CD4-positive, alpha-beta T cell (primary cell): ENCODE results near the gene PEX10. TPM values are rescaled to one million over a fixed set of nuclear protein-coding genes. Genes with fewer than 3 reads are reported as not detected.

ENCODE experiments used
- ATAC-seq: fragments of 200-7000 bp; cut with Tn5 transposase; one replicate; pipeline ENCODE4 v1.10.0; 2022; ENCODE audit warnings: mild to moderate bottlenecking; ENCODE audit not compliant: poor library complexity
- CTCF ChIA-PET: fragments of 350-600 bp; sonication (Branson Sonifier 250); formaldehyde crosslinking; loops from one replicate; lab custom pipeline; 2021; ENCODE audit warnings: antibody characterized with exemption, inconsistent platforms; lab: Charles Lee
- POLR2A ChIA-PET: fragments of 350-600 bp; sonication (Branson Sonifier 250); formaldehyde crosslinking; loops from one replicate; lab custom pipeline; 2021; ENCODE audit warnings: antibody characterized with exemption, inconsistent platforms; lab: Charles Lee
- DNase-seq, 14 experiments: peaks; one replicate each; pipeline ENCODE4 v3.0.0-alpha.2; 2013 to 2020; ENCODE audit warnings: mixed read lengths in 2 of 14
- H3K27ac ChIP-seq, 2 donors: one replicate each; pipeline versions ENCODE4 v1.5.1 to v1.7.0; 2013; ENCODE audit warnings: low read length in 2 of 2, low read depth in 1 of 2, mild to moderate bottlenecking in 1 of 2
- H3K27me3 ChIP-seq, 2 experiments: 1 replicate in 1 of 2; 2 replicates in 1 of 2; pipeline versions ENCODE4 v1.6.1 to v1.7.0; 2013; ENCODE audit warnings: low read length in 2 of 2, control low read depth in 1 of 2, mild to moderate bottlenecking in 1 of 2, moderate library complexity in 1 of 2; ENCODE audit not compliant: insufficient read depth in 2 of 2, control insufficient read depth in 1 of 2
- H3K36me3 ChIP-seq: one replicate; pipeline ENCODE4 v1.6.1; 2013; ENCODE audit warnings: low read length, control low read depth; ENCODE audit not compliant: insufficient read depth
- H3K4me1 ChIP-seq: one replicate; pipeline ENCODE4 v1.6.1; 2013; ENCODE audit warnings: low read length, control low read depth; ENCODE audit not compliant: insufficient read depth
- H3K4me3 ChIP-seq: one replicate; pipeline ENCODE4 v1.5.1; 2013; ENCODE audit warnings: mild to moderate bottlenecking, low read length, moderate library complexity
- H3K9me3 ChIP-seq, 2 experiments: 1 replicate in 1 of 2; 2 replicates in 1 of 2; pipeline versions ENCODE4 v1.6.1 to v1.7.0; 2013; ENCODE audit warnings: low read length in 2 of 2, mild to moderate bottlenecking in 2 of 2, control low read depth in 1 of 2, moderate library complexity in 1 of 2; ENCODE audit not compliant: control insufficient read depth in 1 of 2, insufficient read depth in 1 of 2
- H3K27ac Mint-ChIP-seq: one replicate; pipeline ENCODE4 v1.8.0; 2020; ENCODE audit warnings: mixed read lengths
- H3K27me3 Mint-ChIP-seq: one replicate; pipeline ENCODE4 v1.8.0; 2021; ENCODE audit warnings: mixed read lengths
- H3K36me3 Mint-ChIP-seq: one replicate; pipeline ENCODE4 v1.8.0; 2021; ENCODE audit warnings: low read depth, mixed read lengths
- H3K4me1 Mint-ChIP-seq: one replicate; pipeline ENCODE4 v1.8.0; 2021; ENCODE audit warnings: low read depth, mixed read lengths
- H3K4me3 Mint-ChIP-seq: one replicate; pipeline ENCODE4 v1.8.0; 2020; ENCODE audit warnings: mild to moderate bottlenecking, mixed read lengths
- H3K9me3 Mint-ChIP-seq: one replicate; pipeline ENCODE4 v1.8.0; 2020; ENCODE audit warnings: mixed read lengths
- intact Hi-C, 2 experiments: fragments of 100-400 bp; cut with DNase I in 1 of 2; cut with micrococcal nuclease in 1 of 2; formaldehyde crosslinking; loops; one replicate each; pipeline versions ENCODE4 v1.15.1 to v1.9.0; 2023 to 2025; cut with DNase I, micrococcal nuclease
- total RNA-seq, 174 experiments: library from RNA in 2 of 174; stranded (reverse) in 2 of 174; gene quantifications; one replicate each; pipeline ENCODE4 v1.2.3 and lab custom pipeline; 2021 to 2026
- TF ChIP-seq, protein P1 (sequence below): fragments of 200-600 bp; IDR thresholded peaks from one replicate; pipeline ENCODE4 v1.8.0; 2022; ENCODE audit warnings: antibody characterized with exemption, mild to moderate bottlenecking

The PEX10 gene
- total RNA-seq, 2 experiments from 2014 or later = 12.0 to 12.5 TPM

DNA sequence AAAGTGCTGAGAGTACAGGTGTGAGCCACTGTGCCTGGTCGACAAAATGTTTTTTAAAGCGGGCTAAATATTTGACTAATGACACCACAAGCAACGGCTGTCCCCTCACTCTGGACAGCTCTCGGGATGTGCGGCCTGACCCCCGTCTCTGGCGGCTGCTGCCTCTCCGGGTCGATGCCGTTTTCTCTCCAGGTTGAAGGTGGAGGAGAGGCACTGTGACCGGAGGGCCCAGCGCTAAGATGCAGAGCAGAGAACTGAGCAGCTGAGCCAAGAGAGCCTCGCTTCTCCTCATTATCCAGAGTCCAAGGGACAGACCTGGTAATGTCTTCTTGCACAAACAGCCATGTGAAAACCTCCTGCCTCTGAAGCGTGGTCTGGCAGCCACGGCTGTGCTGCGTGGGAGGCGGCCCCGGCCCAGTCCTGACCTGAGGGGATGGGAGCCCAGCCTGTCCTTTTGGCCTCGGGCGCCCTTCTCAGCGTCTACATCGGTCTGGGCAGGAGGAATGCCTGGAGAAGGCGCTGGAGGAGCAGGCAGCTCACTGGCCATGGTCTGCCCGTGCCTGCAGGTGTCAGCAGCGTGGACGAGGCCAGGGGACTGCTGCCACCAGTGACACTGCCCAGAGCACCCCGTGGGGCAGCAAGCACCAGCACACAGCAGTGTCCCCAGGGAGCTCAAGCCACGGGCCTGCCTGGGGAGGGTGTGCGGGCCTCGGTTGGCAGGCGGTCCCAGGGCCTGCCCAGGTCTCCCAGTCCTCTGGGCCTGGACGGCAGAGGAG is 31.4 kb downstream of the PEX10 start:
- Histone ChIP-seq H3K36me3 (no peaks in the 10 kb centered on the region), H3K4me3 (no peak overlapping the region), H3K27ac (no peak overlapping the region), H3K9me3 (no peaks in the 10 kb centered on the region), H3K27me3 (no peaks in the 10 kb centered on the region), H3K4me1 (peaks cover 13% of the 10 kb centered on the region)
- H3K27ac Mint-ChIP-seq = no peak overlapping the region
- H3K4me1 Mint-ChIP-seq = no peaks in the 10 kb centered on the region
- ChIA-PET POLR2A (interaction anchor here (0.6 to 3.8 kb wide), 3 partner anchors 10 to 186 kb away, joined by 3 to 27 read pairs (median 3); partner anchors contain the start of genes FAAP20, MORN1 and RER1), CTCF (interaction anchor here (0.6 to 2.8 kb wide), 11 partner anchors 9 to 192 kb away, joined by 3 to 47 read pairs (median 5); partner anchors contain the start of genes FAAP20, MORN1 and RER1)
- ATAC-seq = no peak
- H3K36me3 Mint-ChIP-seq = no peaks in the 10 kb centered on the region
- no peak for DNase-seq
- intact Hi-C loops = loop anchor here (1.0 to 10.0 kb wide), 4 partner anchors 64 to 186 kb away; no protein-coding TSS in a partner anchor
- no peak overlapping the region for H3K4me3 Mint-ChIP-seq
- no peaks in the 10 kb centered on the region for H3K9me3 Mint-ChIP-seq
- no peaks in the 10 kb centered on the region for H3K27me3 Mint-ChIP-seq
- TF ChIP-seq, protein P1, sequence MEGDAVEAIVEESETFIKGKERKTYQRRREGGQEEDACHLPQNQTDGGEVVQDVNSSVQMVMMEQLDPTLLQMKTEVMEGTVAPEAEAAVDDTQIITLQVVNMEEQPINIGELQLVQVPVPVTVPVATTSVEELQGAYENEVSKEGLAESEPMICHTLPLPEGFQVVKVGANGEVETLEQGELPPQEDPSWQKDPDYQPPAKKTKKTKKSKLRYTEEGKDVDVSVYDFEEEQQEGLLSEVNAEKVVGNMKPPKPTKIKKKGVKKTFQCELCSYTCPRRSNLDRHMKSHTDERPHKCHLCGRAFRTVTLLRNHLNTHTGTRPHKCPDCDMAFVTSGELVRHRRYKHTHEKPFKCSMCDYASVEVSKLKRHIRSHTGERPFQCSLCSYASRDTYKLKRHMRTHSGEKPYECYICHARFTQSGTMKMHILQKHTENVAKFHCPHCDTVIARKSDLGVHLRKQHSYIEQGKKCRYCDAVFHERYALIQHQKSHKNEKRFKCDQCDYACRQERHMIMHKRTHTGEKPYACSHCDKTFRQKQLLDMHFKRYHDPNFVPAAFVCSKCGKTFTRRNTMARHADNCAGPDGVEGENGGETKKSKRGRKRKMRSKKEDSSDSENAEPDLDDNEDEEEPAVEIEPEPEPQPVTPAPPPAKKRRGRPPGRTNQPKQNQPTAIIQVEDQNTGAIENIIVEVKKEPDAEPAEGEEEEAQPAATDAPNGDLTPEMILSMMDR = no peak

DNA sequence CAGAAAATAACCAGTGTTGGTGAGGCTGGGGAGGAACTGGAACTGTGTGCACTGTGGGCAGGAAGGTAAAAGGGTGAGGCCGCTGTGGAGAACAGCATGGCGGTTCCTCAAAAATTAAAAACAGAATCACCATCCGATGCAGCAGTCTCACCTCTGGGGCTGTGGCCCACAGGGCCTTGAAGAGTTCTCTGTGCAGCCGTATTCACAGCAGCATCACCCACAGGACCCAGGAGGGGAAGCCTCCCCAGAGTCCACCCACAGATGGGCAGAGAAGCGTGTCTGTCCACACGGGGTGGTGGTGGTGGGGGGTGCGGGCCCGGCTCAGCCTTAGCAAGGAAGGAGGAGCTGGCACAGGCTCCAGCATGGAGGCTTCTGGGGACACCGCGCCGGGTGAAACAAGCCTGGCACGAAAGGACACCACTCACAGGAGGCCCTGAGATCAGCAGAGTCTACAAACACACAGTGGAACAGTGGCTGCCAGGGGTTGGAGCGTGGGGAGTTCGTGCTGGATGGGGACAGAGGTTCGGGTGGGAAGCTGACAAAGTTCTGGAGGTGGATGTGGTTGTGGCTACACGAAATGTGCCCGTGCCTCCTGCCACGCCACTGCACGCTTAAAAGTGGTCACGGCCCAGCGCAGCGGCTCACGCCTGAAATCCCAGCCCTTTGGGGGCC is 32.5 kb downstream of the PEX10 start:
- H3K27ac Mint-ChIP-seq = no peak overlapping the region
- no peaks in the 10 kb centered on the region for H3K36me3 Mint-ChIP-seq

More for the DNA sequence above, 32.5 kb downstream of the PEX10 start:
- CTCF ChIA-PET = interaction anchor here (1.4 to 2.8 kb wide), 2 partner anchors 184 to 185 kb away, joined by 5 to 47 read pairs; partner anchors contain the start of gene FAAP20
- Histone ChIP-seq H3K27ac (no peak overlapping the region), H3K36me3 (no peaks in the 10 kb centered on the region), H3K4me1 (peaks cover 13% of the 10 kb centered on the region), H3K27me3 (no peaks in the 10 kb centered on the region), H3K9me3 (no peaks in the 10 kb centered on the region), H3K4me3 (no peak overlapping the region)
- DNase-seq = no peak
- intact Hi-C loops = loop anchor here (5.0 to 10.0 kb wide), 3 partner anchors 63 to 123 kb away; no protein-coding TSS in a partner anchor
- no peak overlapping the region for H3K4me3 Mint-ChIP-seq
- H3K9me3 Mint-ChIP-seq = no peaks in the 10 kb centered on the region
- no peaks in the 10 kb centered on the region for H3K4me1 Mint-ChIP-seq
- POLR2A ChIA-PET = interaction anchor here (1.0 to 1.5 kb wide), 2 partner anchors 68 to 185 kb away, joined by 3 to 4 read pairs; partner anchors contain the start of gene FAAP20
- ATAC-seq = no peak
- no peaks in the 10 kb centered on the region for H3K27me3 Mint-ChIP-seq
- TF ChIP-seq, protein P1 = no peak
